Breast epithelium (tissue), 4 donors: ENCODE results near the gene ELAVL1. TPM values are rescaled to one million over a fixed set of nuclear protein-coding genes. Genes with fewer than 3 reads are reported as not detected.
A peak's percentile ranks its signal among the peaks of the same experiment; 100 is the strongest.

Experiments
- DNase-seq, 2 donors: peaks; one replicate each; pipeline ENCODE4 v3.0.0-alpha.2; 2019; ENCODE audit warnings: low spot score in 2 of 2
- H3K27ac ChIP-seq, 2 donors: fragments of 200-600 bp; sonication (generic) in 1 of 2; one replicate each; pipeline ENCODE4 v1.5.1; 2016 to 2019; ENCODE audit warnings: mild to moderate bottlenecking in 1 of 2
- H3K27me3 ChIP-seq, 2 donors: fragments of 200-600 bp; sonication (generic) in 1 of 2; one replicate each; pipeline versions ENCODE4 v1.5.1 to v1.6.0; 2017 to 2019; ENCODE audit warnings: control low read depth in 1 of 2, mild to moderate bottlenecking in 1 of 2
- H3K36me3 ChIP-seq: fragments of 200-600 bp; one replicate; pipeline ENCODE4 v1.5.1; 2019
- H3K4me1 ChIP-seq, 2 donors: fragments of 200-600 bp; sonication (generic); one replicate each; pipeline ENCODE4 v1.5.1; 2016 to 2019; ENCODE audit warnings: control low read depth in 1 of 2
- H3K4me3 ChIP-seq, 3 donors: fragments of 200-600 bp; sonication (generic); 1 replicate in 2 of 3; 2 replicates in 1 of 3; pipeline ENCODE4 v1.5.1; 2016 to 2019; ENCODE audit warnings: mild to moderate bottlenecking in 3 of 3, moderate library complexity in 2 of 3
- H3K9me3 ChIP-seq, 2 donors: fragments of 200-600 bp; sonication (generic) in 1 of 2; one replicate each; pipeline ENCODE4 v1.5.1; 2016 to 2019; ENCODE audit warnings: control low read depth in 1 of 2
- CTCF ChIP-seq, 3 donors: fragments of 450-650 bp; IDR thresholded peaks; one replicate each; pipeline ENCODE4 v1.5.1; 2016 to 2017; ENCODE audit warnings: antibody characterized with exemption in 3 of 3, mild to moderate bottlenecking in 3 of 3, moderate library complexity in 3 of 3
- POLR2A ChIP-seq: fragments of 450-650 bp; IDR thresholded peaks from one replicate; pipeline ENCODE4 v1.6.1; 2016; ENCODE audit warnings: antibody characterized with exemption, mild to moderate bottlenecking, moderate library complexity
- POLR2AphosphoS5 ChIP-seq, 3 donors: sonication (generic); formaldehyde crosslinking; IDR thresholded peaks; one replicate each; pipeline ENCODE4 v1.6.1; 2017; ENCODE audit warnings: antibody characterized with exemption in 3 of 3
- intact Hi-C: fragments of 100-400 bp; cut with DNase I; formaldehyde crosslinking; loops from one replicate; pipeline ENCODE4 v1.15.1; 2023; ENCODE audit warnings: low total_unique reads
- total RNA-seq, 3 donors: library from RNA; depleted of rRNA; stranded (reverse); fragments of >200 nt; gene quantifications; one replicate each; pipeline ENCODE4 v1.1.0, GENCODE V29; 2016

Gene ELAVL1
- total RNA-seq, 3 donors from 2014 or later = 28.6 to 30.8 (median 29.7) TPM

GRCh38 chr19:7993560-7993959, 11.9 kb downstream of the ELAVL1 start:
- peak overlapping the region; percentile 61 to 68 for H3K27ac ChIP-seq
- H3K4me3 ChIP-seq = peak overlapping the region in 1 of 3 donors; percentile 37
- DNase-seq = no peak
- TF ChIP-seq CTCF (IDR thresholded peaks at IDR 0.05) = no peak
- no peak for TF ChIP-seq POLR2AphosphoS5 (IDR thresholded peaks at IDR 0.05)
- TF ChIP-seq POLR2A = no peak
- intact Hi-C loops = no loop called here
- peaks cover 7 to 23% of the 10 kb centered on the region in 2 donors for H3K4me1 ChIP-seq
- no peaks in the 10 kb centered on the region for H3K27me3 ChIP-seq
- no peaks in the 10 kb centered on the region for H3K9me3 ChIP-seq
- no peaks in the 10 kb centered on the region for H3K36me3 ChIP-seq

GRCh38 chr19:7992575-7992974, 12.9 kb downstream of the ELAVL1 start:
- H3K9me3 ChIP-seq = no peaks in the 10 kb centered on the region
- no peaks in the 10 kb centered on the region for H3K36me3 ChIP-seq
- TF ChIP-seq POLR2AphosphoS5 (IDR thresholded peaks at IDR 0.05) = no peak
- TF ChIP-seq CTCF (IDR thresholded peaks at IDR 0.05) = no peak
- no peak for TF ChIP-seq POLR2A
- no peaks in the 10 kb centered on the region for H3K27me3 ChIP-seq
- peak overlapping the region; percentile 43 to 68 for H3K27ac ChIP-seq
- DNase-seq = no peak
- H3K4me3 ChIP-seq = no peak overlapping the region
- peaks cover 15 to 33% of the 10 kb centered on the region in 2 donors for H3K4me1 ChIP-seq
- intact Hi-C loops = no loop called here

- intact Hi-C loops = no loop called here
- TF ChIP-seq POLR2A (no peak), POLR2AphosphoS5 (IDR thresholded peaks at IDR 0.05) (no peak), CTCF (IDR thresholded peaks at IDR 0.05) (no peak)
- Histone ChIP-seq H3K4me3 (peak overlapping the region in 1 of 3 donors; percentile 32), H3K4me1 (peaks cover 23 to 36% of the 10 kb centered on the region in 2 donors), H3K9me3 (no peaks in the 10 kb centered on the region), H3K27ac (peak overlapping the region; percentile 88 to 93), H3K36me3 (no peaks in the 10 kb centered on the region), H3K27me3 (no peaks in the 10 kb centered on the region)
- DNase-seq = no peak
Measured at GRCh38 chr19:7989071-7989575, 16.3 kb downstream of the ELAVL1 start.

- Histone ChIP-seq H3K27ac (peak overlapping the region; percentile 88 to 93), H3K4me3 (no peak overlapping the region), H3K27me3 (no peaks in the 10 kb centered on the region), H3K4me1 (peaks cover 23 to 28% of the 10 kb centered on the region in 2 donors), H3K36me3 (no peaks in the 10 kb centered on the region), H3K9me3 (no peaks in the 10 kb centered on the region)
- intact Hi-C loops = no loop called here
- DNase-seq = no peak
- TF ChIP-seq POLR2A = no peak
- TF ChIP-seq CTCF (IDR thresholded peaks at IDR 0.05) = no peak
- no peak for TF ChIP-seq POLR2AphosphoS5 (IDR thresholded peaks at IDR 0.05)
Measured at GRCh38 chr19:7988307-7988706, 17.1 kb downstream of the ELAVL1 start.

GRCh38 chr19:7987114-7987768, 18.2 kb downstream of the ELAVL1 start:
- Histone ChIP-seq H3K27me3 (no peaks in the 10 kb centered on the region), H3K27ac (peak overlapping the region; percentile 88 to 93), H3K4me1 (peaks cover 23 to 26% of the 10 kb centered on the region in 2 donors), H3K4me3 (peak overlapping the region in 1 of 3 donors; percentile 14), H3K36me3 (no peaks in the 10 kb centered on the region), H3K9me3 (no peaks in the 10 kb centered on the region)
- intact Hi-C loops = no loop called here
- DNase-seq = no peak
- no peak for TF ChIP-seq CTCF (IDR thresholded peaks at IDR 0.05)
- no peak for TF ChIP-seq POLR2AphosphoS5 (IDR thresholded peaks at IDR 0.05)
- TF ChIP-seq POLR2A = no peak
